Kidney (tissue), 14 donors: ENCODE measurements around the gene IPO8. TPM values are rescaled to one million over a fixed set of nuclear protein-coding genes. Genes with fewer than 3 reads are reported as not detected.

ENCODE experiments used
- DNase-seq, 5 donors: peaks; one replicate each; pipeline ENCODE4 v3.0.0-alpha.2; 2013 to 2020
- FAIRE-seq: peaks from 2 replicates; lab custom pipeline; 2012; peaks lifted over from hg19 to GRCh38; lab: Jason Lieb, UNC
- H3K27ac ChIP-seq, 2 donors: one replicate each; pipeline ENCODE4 v1.7.0; 2013; ENCODE audit warnings: low read depth in 2 of 2, low read length in 2 of 2, inconsistent platforms in 1 of 2
- H3K27me3 ChIP-seq: one replicate; pipeline ENCODE4 v1.7.1; 2013; ENCODE audit warnings: low read length, inconsistent platforms; ENCODE audit not compliant: control insufficient read depth, insufficient read depth
- H3K36me3 ChIP-seq, 3 donors: one replicate each; pipeline versions ENCODE4 v1.7.0 to v1.7.1; 2013; ENCODE audit warnings: low read length in 3 of 3, control low read depth in 1 of 3, inconsistent platforms in 1 of 3; ENCODE audit not compliant: insufficient read depth in 3 of 3, control insufficient read depth in 2 of 3
- H3K4me1 ChIP-seq, 3 donors: one replicate each; pipeline versions ENCODE4 v1.7.0 to v1.7.1; 2013; ENCODE audit warnings: low read length in 3 of 3, inconsistent platforms in 1 of 3, low read depth in 1 of 3; ENCODE audit not compliant: control insufficient read depth in 2 of 3, insufficient read depth in 2 of 3
- H3K4me3 ChIP-seq, 3 donors: one replicate each; pipeline versions ENCODE4 v1.7.0 to v1.8.1; 2013; ENCODE audit warnings: low read length in 3 of 3, control low read depth in 1 of 3, inconsistent platforms in 1 of 3
- H3K9ac ChIP-seq, 3 donors: one replicate each; pipeline versions ENCODE4 v1.7.0 to v1.7.1; 2013; ENCODE audit warnings: low read length in 3 of 3, control low read depth in 1 of 3, inconsistent platforms in 1 of 3
- H3K9me3 ChIP-seq, 3 donors: one replicate each; pipeline versions ENCODE4 v1.7.0 to v1.7.1; 2013; ENCODE audit warnings: low read length in 3 of 3, control low read depth in 1 of 3, inconsistent platforms in 1 of 3; ENCODE audit not compliant: control insufficient read depth in 2 of 3, insufficient read depth in 1 of 3
- CTCF ChIP-seq: IDR thresholded peaks from 3 replicates; pipeline ENCODE4 v1.5.1; 2012; ENCODE audit warnings: mild to moderate bottlenecking, moderate library complexity, borderline replicate concordance; ENCODE audit not compliant: insufficient read depth; ENCODE audit errors: extremely low read depth
- intact Hi-C: fragments of 100-400 bp; cut with DNase I; formaldehyde crosslinking; loops from one replicate; pipeline ENCODE4 v1.11.1; 2022
- polyA plus RNA-seq: library from polyadenylated mRNA; stranded (reverse); fragments of 350-450 nt; fragmentation: Illumina TruSeq; extraction: RNeasy Lipid Tissue Mini Kit (QIAGEN cat#74804); gene quantifications from one replicate; pipeline ENCODE4 v1.2.3, GENCODE V29; 2014; ENCODE audit warnings: low read depth, low replicate concordance; ENCODE audit not compliant: insufficient read depth
- total RNA-seq: library from RNA; stranded (reverse); fragmentation: NEBNext Ultra II Directional; extraction: Animal tissue kit (Norgen Biotek cat#: 25700); gene quantifications from one replicate; pipeline ENCODE4 v1.2.1, GENCODE V29; 2021
- donor health status: control.
- donor health status: control.
- donor health status: control.
- donor health status: control.
- donor health status: control.
- donor health status: DM: yes; HTN: yes; CAD: no.
- donor health status: Normal renal cell carcinoma (clear cell type).

IPO8 gene
- total and polyA plus RNA-seq, 2 donors from 2014 or later = 19.5 to 63.3 TPM

GRCh38 chr12:30603129-30603528 is 92.5 kb downstream of the IPO8 start:
- Histone ChIP-seq H3K4me1 (no peaks in the 10 kb centered on the region), H3K9ac (no peak overlapping the region), H3K36me3 (peaks cover 0 to 4% (median 0%) of the 10 kb centered on the region in 3 donors), H3K27me3 (no peaks in the 10 kb centered on the region), H3K27ac (no peak overlapping the region), H3K4me3 (no peak overlapping the region), H3K9me3 (peaks cover 2 to 5% (median 2%) of the 10 kb centered on the region in 3 donors)
- no peak for TF ChIP-seq CTCF
- FAIRE-seq (no peak), DNase-seq (no peak)
- intact Hi-C loops = no loop called here

- intact Hi-C loops = no loop called here
- no peak for DNase-seq
- H3K27me3 ChIP-seq = no peaks in the 10 kb centered on the region
- no peak for FAIRE-seq
- H3K4me1 ChIP-seq = no peaks in the 10 kb centered on the region
- H3K9me3 ChIP-seq = peaks cover 2 to 5% (median 2%) of the 10 kb centered on the region in 3 donors
- no peak overlapping the region for H3K9ac ChIP-seq
- TF ChIP-seq CTCF = no peak
- no peak overlapping the region for H3K27ac ChIP-seq
- H3K36me3 ChIP-seq = peaks cover 0 to 4% (median 0%) of the 10 kb centered on the region in 3 donors
- no peak overlapping the region for H3K4me3 ChIP-seq
Observed at GRCh38 chr12:30602678-30603077, 93.0 kb downstream of the IPO8 start.

GRCh38 chr12:30599608-30600007 is 96.1 kb downstream of the IPO8 start:
- H3K4me1 ChIP-seq = no peaks in the 10 kb centered on the region
- H3K9ac ChIP-seq = no peak overlapping the region
- intact Hi-C loops = no loop called here
- H3K36me3 ChIP-seq = peaks cover 0 to 4% (median 0%) of the 10 kb centered on the region in 3 donors
- H3K27me3 ChIP-seq = no peaks in the 10 kb centered on the region
- DNase-seq (peak in 2 of 5 donors; percentile 6 to 16), FAIRE-seq (no peak)
- H3K4me3 ChIP-seq = no peak overlapping the region
- H3K9me3 ChIP-seq = peaks cover 2 to 5% (median 2%) of the 10 kb centered on the region in 3 donors
- no peak for TF ChIP-seq CTCF
- H3K27ac ChIP-seq = no peak overlapping the region

GRCh38 chr12:30598889-30599288 is 96.8 kb downstream of the IPO8 start:
- TF ChIP-seq CTCF = no peak
- Histone ChIP-seq H3K36me3 (peaks cover 0 to 4% (median 0%) of the 10 kb centered on the region in 3 donors), H3K4me1 (no peaks in the 10 kb centered on the region), H3K9me3 (peaks cover 2 to 5% (median 2%) of the 10 kb centered on the region in 3 donors), H3K27me3 (no peaks in the 10 kb centered on the region), H3K27ac (no peak overlapping the region), H3K4me3 (no peak overlapping the region), H3K9ac (no peak overlapping the region)
- FAIRE-seq (no peak), DNase-seq (no peak)
- intact Hi-C loops = no loop called here
